Naive thymus-derived CD4-positive, alpha-beta T cell (primary cell): Measurements from ENCODE around the gene COL19A1. TPM values are rescaled to one million over a fixed set of nuclear protein-coding genes. Genes with fewer than 3 reads are reported as not detected.
"Not testable (repeated sequence)": the region's sequence is repeated elsewhere in the genome, so short reads cannot be mapped to it uniquely, and the experiment has no call there.

ENCODE experiments used
- ATAC-seq: fragments of 150-1000 bp; cut with Tn5 transposase; 2 replicates; pipeline ENCODE4 v1.10.0; 2021; ENCODE audit warnings: mild to moderate bottlenecking, moderate library complexity
- CTCF ChIA-PET: fragments of 350-600 bp; sonication (Branson Sonifier 250); formaldehyde crosslinking; loops from one replicate; lab custom pipeline; 2021; ENCODE audit warnings: antibody characterized with exemption; lab: Charles Lee
- POLR2A ChIA-PET: fragments of 350-600 bp; sonication (Branson Sonifier 250); formaldehyde crosslinking; loops from one replicate; lab custom pipeline; 2021; ENCODE audit warnings: antibody characterized with exemption, inconsistent platforms; lab: Charles Lee
- DNase-seq, 9 donors: peaks; one replicate each; pipeline versions ENCODE4 v3.0.0 to v3.0.0-alpha.2; 2020 to 2022; ENCODE audit warnings: mixed read lengths in 1 of 9
- H3K27ac ChIP-seq: one replicate; pipeline ENCODE4 v1.7.0; 2013; ENCODE audit warnings: mild to moderate bottlenecking, low read depth, low read length, moderate library complexity
- H3K27me3 ChIP-seq, 2 donors: one replicate each; pipeline ENCODE4 v1.7.0; 2013; ENCODE audit warnings: low read length in 2 of 2, mild to moderate bottlenecking in 2 of 2, moderate library complexity in 2 of 2; ENCODE audit not compliant: control insufficient read depth in 2 of 2, insufficient read depth in 2 of 2
- H3K36me3 ChIP-seq, 3 experiments: 1 replicate in 2 of 3; 2 replicates in 1 of 3; pipeline ENCODE4 v1.7.0; 2013; ENCODE audit warnings: low read length in 3 of 3, mild to moderate bottlenecking in 3 of 3, moderate library complexity in 1 of 3; ENCODE audit not compliant: insufficient read depth in 3 of 3, control insufficient read depth in 2 of 3
- H3K4me1 ChIP-seq, 2 donors: one replicate each; pipeline ENCODE4 v1.7.0; 2013; ENCODE audit warnings: low read length in 2 of 2, mild to moderate bottlenecking in 2 of 2, moderate library complexity in 1 of 2; ENCODE audit not compliant: control insufficient read depth in 2 of 2, insufficient read depth in 2 of 2
- H3K4me3 ChIP-seq: 2 replicates; pipeline ENCODE4 v1.7.0; 2013; ENCODE audit warnings: mild to moderate bottlenecking, low read length
- H3K9me3 ChIP-seq, 3 experiments: 1 replicate in 2 of 3; 2 replicates in 1 of 3; pipeline ENCODE4 v1.7.0; 2013; ENCODE audit warnings: low read length in 3 of 3; ENCODE audit not compliant: control insufficient read depth in 2 of 3
- H3K27ac Mint-ChIP-seq, 9 donors: one replicate each; pipeline ENCODE4 v1.8.0; 2020 to 2022; ENCODE audit warnings: mixed read lengths in 9 of 9, mild to moderate bottlenecking in 8 of 9, moderate library complexity in 5 of 9, inconsistent platforms in 2 of 9
- H3K27me3 Mint-ChIP-seq, 5 donors: one replicate each; pipeline ENCODE4 v1.8.0; 2021 to 2022; ENCODE audit warnings: mixed read lengths in 5 of 5, mild to moderate bottlenecking in 1 of 5
- H3K36me3 Mint-ChIP-seq, 5 donors: one replicate each; pipeline ENCODE4 v1.8.0; 2020 to 2022; ENCODE audit warnings: mixed read lengths in 5 of 5, mild to moderate bottlenecking in 3 of 5, inconsistent platforms in 1 of 5
- H3K4me1 Mint-ChIP-seq, 7 donors: one replicate each; pipeline ENCODE4 v1.8.0; 2020 to 2022; ENCODE audit warnings: mixed read lengths in 7 of 7, mild to moderate bottlenecking in 3 of 7, inconsistent platforms in 1 of 7
- H3K4me3 Mint-ChIP-seq, 10 donors: one replicate each; pipeline ENCODE4 v1.8.0; 2020 to 2022; ENCODE audit warnings: mild to moderate bottlenecking in 10 of 10, mixed read lengths in 10 of 10, moderate library complexity in 6 of 10, inconsistent platforms in 2 of 10
- H3K9me3 Mint-ChIP-seq, 11 donors: one replicate each; pipeline ENCODE4 v1.8.0; 2020 to 2022; ENCODE audit warnings: mixed read lengths in 11 of 11, mild to moderate bottlenecking in 4 of 11, inconsistent platforms in 1 of 11, moderate library complexity in 1 of 11
- intact Hi-C, 2 donors: fragments of 100-400 bp; cut with micrococcal nuclease; formaldehyde crosslinking; loops; one replicate each; pipeline ENCODE4 v1.15.1; 2023
- polyA plus RNA-seq, 2 donors: library from polyadenylated mRNA; unstranded; fragments of 300-500 nt; fragmentation: Illumina TruSeq; gene quantifications; one replicate each; pipeline ENCODE4 v1.2.3, GENCODE V29; 2021
- total RNA-seq, 6 experiments: library from RNA in 5 of 6; stranded (reverse) in 5 of 6; gene quantifications; 1 replicate in 5 of 6; 2 replicates in 1 of 6; pipeline ENCODE4 v1.2.3 and lab custom pipeline; 2021 to 2026

Gene COL19A1
- total and polyA plus RNA-seq, 7 experiments from 2014 or later = 0.02 to 1.3 (median 0.32) TPM; not detected in 2

- CTCF ChIA-PET = no interaction called here
- Mint-ChIP-seq H3K4me3 (no peak overlapping the region), H3K9me3 (no peaks in the 10 kb centered on the region), H3K27ac (no peak overlapping the region), H3K36me3 (peaks cover 0 to 3% (median 0%) of the 10 kb centered on the region in 5 donors), H3K27me3 (peaks cover 3 to 41% (median 23%) of the 10 kb centered on the region in 5 donors), H3K4me1 (peaks cover 0 to 2% (median 0%) of the 10 kb centered on the region in 7 donors)
- POLR2A ChIA-PET = no interaction called here
- H3K9me3 ChIP-seq = no peaks in the 10 kb centered on the region
- peaks cover 0 to 4% of the 10 kb centered on the region in 2 donors for H3K27me3 ChIP-seq
- intact Hi-C loops = no loop called here
- no peak overlapping the region for H3K4me3 ChIP-seq
- H3K4me1 ChIP-seq = no peaks in the 10 kb centered on the region
- ATAC-seq = no peak
- H3K36me3 ChIP-seq = no peaks in the 10 kb centered on the region
- H3K27ac ChIP-seq = no peak overlapping the region
- DNase-seq = no peak
Measured at GRCh38 chr6:69945192-69945591, 78.8 kb downstream of the COL19A1 start.

GRCh38 chr6:69948479-69949114 lies 82.2 kb downstream of the COL19A1 start:
- Histone ChIP-seq H3K4me3 (no peak overlapping the region), H3K27me3 (peaks cover 0 to 4% of the 10 kb centered on the region in 2 donors), H3K36me3 (no peaks in the 10 kb centered on the region), H3K27ac (no peak overlapping the region), H3K4me1 (no peaks in the 10 kb centered on the region), H3K9me3 (no peaks in the 10 kb centered on the region)
- no peak overlapping the region for H3K4me3 Mint-ChIP-seq
- ATAC-seq (no peak), DNase-seq (no peak)
- POLR2A ChIA-PET = no interaction called here
- H3K27me3 Mint-ChIP-seq = peaks cover 6 to 33% (median 14%) of the 10 kb centered on the region in 5 donors
- peaks cover 0 to 3% (median 0%) of the 10 kb centered on the region in 5 donors for H3K36me3 Mint-ChIP-seq
- CTCF ChIA-PET = no interaction called here
- intact Hi-C loops = no loop called here
- H3K9me3 Mint-ChIP-seq = no peaks in the 10 kb centered on the region
- no peak overlapping the region for H3K27ac Mint-ChIP-seq
- H3K4me1 Mint-ChIP-seq = peaks cover 0 to 2% (median 0%) of the 10 kb centered on the region in 7 donors

GRCh38 chr6:69953491-69953890 lies 87.1 kb downstream of the COL19A1 start:
- Histone ChIP-seq H3K4me3 (no peak overlapping the region), H3K36me3 (no peaks in the 10 kb centered on the region), H3K4me1 (no peaks in the 10 kb centered on the region), H3K27ac (no peak overlapping the region), H3K9me3 (no peaks in the 10 kb centered on the region), H3K27me3 (peaks cover 0 to 2% of the 10 kb centered on the region in 2 donors)
- DNase-seq = no peak
- intact Hi-C loops = no loop called here
- H3K36me3 Mint-ChIP-seq = no peaks in the 10 kb centered on the region
- ATAC-seq = no peak
- no peaks in the 10 kb centered on the region for H3K9me3 Mint-ChIP-seq
- CTCF ChIA-PET = no interaction called here
- peaks cover 3 to 25% (median 12%) of the 10 kb centered on the region in 5 donors for H3K27me3 Mint-ChIP-seq
- no peak overlapping the region for H3K27ac Mint-ChIP-seq
- no peaks in the 10 kb centered on the region for H3K4me1 Mint-ChIP-seq
- H3K4me3 Mint-ChIP-seq = no peak overlapping the region
- POLR2A ChIA-PET = no interaction called here

GRCh38 chr6:69954733-69955132 lies 88.4 kb downstream of the COL19A1 start:
- intact Hi-C loops = no loop called here
- H3K4me3 Mint-ChIP-seq = no peak overlapping the region
- ATAC-seq = no peak
- no peak overlapping the region for H3K4me3 ChIP-seq
- no peaks in the 10 kb centered on the region for H3K27me3 ChIP-seq
- H3K36me3 Mint-ChIP-seq = no peaks in the 10 kb centered on the region
- no peaks in the 10 kb centered on the region for H3K36me3 ChIP-seq
- H3K9me3 Mint-ChIP-seq = no peaks in the 10 kb centered on the region
- H3K27me3 Mint-ChIP-seq = peaks cover 3 to 19% (median 12%) of the 10 kb centered on the region in 5 donors
- no peak overlapping the region for H3K27ac ChIP-seq
- ChIA-PET POLR2A (no interaction called here), CTCF (no interaction called here)
- H3K4me1 ChIP-seq = no peaks in the 10 kb centered on the region
- DNase-seq = no peak
- H3K9me3 ChIP-seq = no peaks in the 10 kb centered on the region
- no peak overlapping the region for H3K27ac Mint-ChIP-seq
- H3K4me1 Mint-ChIP-seq = no peaks in the 10 kb centered on the region

- no peaks in the 10 kb centered on the region for H3K36me3 Mint-ChIP-seq
- H3K4me1 Mint-ChIP-seq = no peaks in the 10 kb centered on the region
- no peak overlapping the region for H3K27ac Mint-ChIP-seq
- peaks cover 0 to 19% (median 12%) of the 10 kb centered on the region in 5 donors for H3K27me3 Mint-ChIP-seq
- intact Hi-C loops = no loop called here
- no peak overlapping the region for H3K4me3 Mint-ChIP-seq
- Histone ChIP-seq H3K27ac (no peak overlapping the region), H3K36me3 (no peaks in the 10 kb centered on the region), H3K9me3 (no peaks in the 10 kb centered on the region), H3K4me3 (no peak overlapping the region), H3K4me1 (no peaks in the 10 kb centered on the region), H3K27me3 (no peaks in the 10 kb centered on the region)
- H3K9me3 Mint-ChIP-seq = no peaks in the 10 kb centered on the region
- ATAC-seq = no peak
- CTCF ChIA-PET = no interaction called here
- POLR2A ChIA-PET = no interaction called here
- no peak for DNase-seq
Measured at GRCh38 chr6:69957985-69958559, 91.7 kb downstream of the COL19A1 start.

- no peaks in the 10 kb centered on the region for H3K9me3 Mint-ChIP-seq
- ATAC-seq (no peak), DNase-seq (no peak)
- Histone ChIP-seq H3K9me3 (no peaks in the 10 kb centered on the region), H3K4me1 (no peaks in the 10 kb centered on the region), H3K36me3 (no peaks in the 10 kb centered on the region), H3K4me3 (no peak overlapping the region), H3K27me3 (no peaks in the 10 kb centered on the region), H3K27ac (no peak overlapping the region)
- intact Hi-C loops = no loop called here
- no peak overlapping the region for H3K27ac Mint-ChIP-seq
- CTCF ChIA-PET = no interaction called here
- peaks cover 0 to 14% (median 12%) of the 10 kb centered on the region in 5 donors for H3K27me3 Mint-ChIP-seq
- no peaks in the 10 kb centered on the region for H3K4me1 Mint-ChIP-seq
- no peaks in the 10 kb centered on the region for H3K36me3 Mint-ChIP-seq
- POLR2A ChIA-PET = no interaction called here
- H3K4me3 Mint-ChIP-seq = no peak overlapping the region
Measured at GRCh38 chr6:69958978-69959377, 92.6 kb downstream of the COL19A1 start.

- DNase-seq, intact Hi-C loops, H3K27ac ChIP-seq, H3K4me3 Mint-ChIP-seq, H3K4me1 ChIP-seq, H3K27ac Mint-ChIP-seq, ATAC-seq, POLR2A ChIA-PET, H3K4me1 Mint-ChIP-seq, CTCF ChIA-PET, H3K4me3 ChIP-seq, H3K27me3 Mint-ChIP-seq, H3K36me3 Mint-ChIP-seq, H3K9me3 ChIP-seq, H3K9me3 Mint-ChIP-seq, H3K36me3 ChIP-seq, H3K27me3 ChIP-seq: not testable (repeated sequence)
Measured at GRCh38 chr6:69965974-69966373, 99.6 kb downstream of the COL19A1 start.
